ENCODE measurements around the gene TAF4B. TPM values are rescaled to one million over a fixed set of nuclear protein-coding genes. Genes with fewer than 3 reads are reported as not detected.
"Not testable (repeated sequence)": the region's sequence is repeated elsewhere in the genome, so short reads cannot be mapped to it uniquely, and the experiment has no call there.

TAF4B gene
- total RNA-seq, 2 experiments from 2014 or later = 50.1 to 52.3 TPM

GRCh38 chr18:26252411-26252810 is 26.2 kb downstream of the TAF4B start:
- DNase-seq (ENCODE audit: low spot score) = no peak
- Histone ChIP-seq H3K9me3 (ENCODE audit: low read length) (no peaks in the 10 kb centered on the region), H2AFZ (ENCODE audit: low read length) (no peak overlapping the region), H3K4me3 (ENCODE audit: low read depth, low read length, poor library complexity, severe bottlenecking) (no peak overlapping the region), H3K27ac (ENCODE audit: low read depth, low read length, poor library complexity, severe bottlenecking) (no peak overlapping the region), H4K20me1 (ENCODE audit: insufficient read depth, low read length) (0 out of 2 replicates have a peak, but pooled peaks cover 4% of the 10 kb centered on the region), H3K4me2 (ENCODE audit: low read length) (no peak overlapping the region), H3K4me1 (ENCODE audit: insufficient read depth, low read length, poor library complexity, severe bottlenecking) (peaks cover 57% of the 10 kb centered on the region), H3K79me2 (ENCODE audit: insufficient read depth, low read depth, low read length) (peaks cover 82% of the 10 kb centered on the region), H3K9me2 (ENCODE audit: insufficient read depth, low read length) (no peaks in the 10 kb centered on the region), H3K36me3 (ENCODE audit: insufficient read depth, low read length) (peaks cover 3% of the 10 kb centered on the region; the same call in 1 of the 2 replicates)
- POLR2A ChIA-PET = no interaction called here
- no peak for TF ChIP-seq EZH2phosphoT487 (IDR thresholded peaks at IDR 0.05; ENCODE audit: borderline replicate concordance, low read depth, low read length)
- no peak for TF ChIP-seq CTCF (conservative IDR thresholded peaks at IDR 0.05; ENCODE audit: low read length)
- no TSS peak for BruUV-seq (replicated peaks)
- intact Hi-C loops (cut with micrococcal nuclease; ENCODE audit: unreplicated experiment) = no loop called here
- CTCF ChIA-PET (ENCODE audit: unreplicated experiment) = no interaction called here

GRCh38 chr18:26254808-26255207 is 28.6 kb downstream of the TAF4B start:
- H3K36me3 ChIP-seq (ENCODE audit: insufficient read depth, low read length); H3K9me3 ChIP-seq (ENCODE audit: low read length); H2AFZ ChIP-seq (ENCODE audit: low read length); H4K20me1 ChIP-seq (ENCODE audit: insufficient read depth, low read length); BruUV-seq (replicated peaks); CTCF ChIA-PET (ENCODE audit: unreplicated experiment); H3K4me3 ChIP-seq (ENCODE audit: low read depth, low read length, poor library complexity, severe bottlenecking); H3K9me2 ChIP-seq (ENCODE audit: insufficient read depth, low read length): not testable (repeated sequence)
- Histone ChIP-seq H3K79me2 (ENCODE audit: insufficient read depth, low read depth, low read length) (peaks cover 89% of the 10 kb centered on the region), H3K27ac (ENCODE audit: low read depth, low read length, poor library complexity, severe bottlenecking) (peak overlapping the region; percentile 24), H3K4me2 (ENCODE audit: low read length) (peak overlapping the region; percentile 49), H3K4me1 (ENCODE audit: insufficient read depth, low read length, poor library complexity, severe bottlenecking) (peaks cover 57% of the 10 kb centered on the region)
- POLR2A ChIA-PET = interaction anchor here (0.5 to 1.8 kb wide), 8 partner anchors 10 to 730 kb away, joined by 3 to 13 read pairs (median 4); partner anchors contain the start of gene SS18
- intact Hi-C loops (cut with micrococcal nuclease; ENCODE audit: unreplicated experiment) = loop anchor here (2.0 kb wide), 1 partner anchor 28 kb away; the partner anchor contains the start of gene TAF4B
- DNase-seq (ENCODE audit: low spot score) = peak; percentile 19
- peak; percentile 51 for TF ChIP-seq CTCF (conservative IDR thresholded peaks at IDR 0.05; ENCODE audit: low read length)

Measured in OCI-LY7 (cell line).